Measurements from ENCODE around the gene CHRM1.

CHRM1 gene

GRCh38 chr11:62926680-62927455, 5.7 kb upstream of the CHRM1 start:
- no peak for DNase-seq (ENCODE audit: insufficient read length, low spot score)
- no peak for FAIRE-seq

- FAIRE-seq: no peak
- DNase-seq (ENCODE audit: insufficient read length, low spot score): no peak
Measured at GRCh38 chr11:62925745-62926679, 4.8 kb upstream of the CHRM1 start.

DNA sequence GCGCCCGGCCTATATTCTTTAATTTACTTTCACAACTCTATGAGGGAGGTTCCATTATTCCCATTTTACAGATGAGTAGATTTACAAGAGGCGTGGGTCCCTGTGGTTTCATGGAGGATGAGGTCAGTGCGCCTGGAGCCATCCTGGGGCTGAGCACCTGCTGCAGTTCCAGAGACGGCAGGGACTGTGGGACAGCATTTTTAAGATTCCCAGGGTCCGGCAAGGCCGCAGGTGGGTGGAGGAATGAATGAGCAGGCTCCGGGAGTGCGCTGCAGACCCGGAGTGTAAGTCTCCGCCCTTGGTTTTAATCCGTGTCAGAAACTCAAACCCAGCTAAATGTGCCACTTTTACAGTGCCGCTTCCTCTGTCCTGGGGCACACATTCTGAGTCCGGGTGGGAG, 4.1 kb upstream of the CHRM1 start:
- no peak for FAIRE-seq
- DNase-seq (ENCODE audit: insufficient read length, low spot score): no peak

DNA sequence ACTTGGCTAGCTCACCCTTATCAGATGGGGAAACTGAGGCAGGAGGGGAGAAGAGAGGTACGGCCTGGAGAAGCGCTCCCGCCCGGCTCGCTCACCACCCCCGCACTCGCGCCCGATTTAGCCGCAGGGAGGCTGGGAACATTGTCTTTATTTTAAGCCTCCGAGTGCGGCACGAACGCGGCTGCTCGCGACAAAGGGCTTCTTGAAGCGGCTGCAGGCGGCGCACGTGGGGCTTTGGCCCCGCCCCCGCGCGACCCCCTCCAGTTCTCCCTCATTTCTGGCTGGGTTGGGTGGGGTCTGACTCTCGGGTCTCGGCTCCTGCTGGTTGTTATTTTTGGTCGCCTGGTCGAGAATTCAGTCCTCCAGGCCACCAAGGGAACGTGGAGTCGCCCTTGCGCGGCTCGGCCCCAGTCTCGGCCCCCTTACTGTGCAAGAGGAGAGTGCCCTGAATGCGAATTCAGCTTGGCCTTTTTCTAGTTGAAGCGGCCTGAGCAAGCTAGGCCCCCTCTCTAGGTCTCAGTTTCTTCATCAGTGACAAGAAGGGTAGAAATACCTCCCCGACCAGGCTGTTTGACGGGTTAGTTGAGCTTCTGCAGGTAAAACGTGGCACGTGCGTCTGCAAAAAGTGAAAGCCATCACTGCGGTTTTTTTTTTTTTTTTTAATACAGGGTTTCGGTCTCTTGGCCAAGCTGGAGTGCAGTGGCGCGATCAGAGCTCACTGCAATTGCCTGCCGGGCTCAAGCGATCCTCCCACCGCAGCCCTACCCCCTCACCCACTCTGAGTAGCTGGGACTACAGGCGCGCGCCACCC, 2.6 kb upstream of the CHRM1 start:
- DNase-seq (ENCODE audit: insufficient read length, low spot score) (no peak), FAIRE-seq (no peak)

DNA sequence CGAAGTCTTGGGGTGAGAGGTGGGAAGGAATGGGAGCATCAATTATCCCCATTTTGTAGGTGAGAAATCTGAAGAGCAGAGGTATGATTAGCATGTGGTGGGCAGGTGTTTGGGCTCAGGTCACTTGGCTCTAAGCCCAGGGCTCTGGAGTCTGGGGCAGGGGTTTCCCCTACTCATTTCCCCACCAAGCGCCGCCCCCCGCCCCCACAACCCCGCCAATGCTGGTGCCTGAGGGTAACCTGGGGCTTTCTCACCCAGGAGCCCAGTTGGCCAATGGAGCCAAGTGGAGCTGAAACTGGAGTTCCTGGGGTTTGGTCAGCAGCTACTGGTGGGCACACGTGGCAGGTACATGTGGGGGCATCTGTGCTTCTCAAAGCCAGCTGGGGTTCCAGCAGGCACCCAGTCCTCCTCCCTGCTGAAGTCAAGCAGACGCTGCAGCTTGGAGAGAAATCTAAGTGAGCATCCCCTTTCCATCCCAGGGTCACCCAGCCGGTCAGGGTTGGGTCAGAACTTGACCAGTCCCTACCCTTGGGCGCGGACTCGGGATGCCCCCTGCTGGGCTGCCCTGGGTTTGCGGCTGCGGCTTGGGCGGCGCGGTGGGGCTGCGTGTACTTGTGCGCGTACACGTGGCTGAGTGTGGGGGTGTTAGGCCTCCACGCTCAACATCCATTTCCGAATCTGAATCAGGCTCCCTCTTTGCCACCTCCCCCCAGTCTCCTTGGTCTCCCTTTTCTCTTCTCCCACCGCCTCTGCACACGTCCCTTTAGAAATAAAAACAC, 1.7 kb upstream of the CHRM1 start:
- FAIRE-seq (no peak), DNase-seq (ENCODE audit: insufficient read length, low spot score) (no peak)

- DNase-seq (ENCODE audit: insufficient read length, low spot score): no peak
- no peak for FAIRE-seq
Measured at GRCh38 chr11:62922189-62922589, 1.0 kb upstream of the CHRM1 start.

DNA sequence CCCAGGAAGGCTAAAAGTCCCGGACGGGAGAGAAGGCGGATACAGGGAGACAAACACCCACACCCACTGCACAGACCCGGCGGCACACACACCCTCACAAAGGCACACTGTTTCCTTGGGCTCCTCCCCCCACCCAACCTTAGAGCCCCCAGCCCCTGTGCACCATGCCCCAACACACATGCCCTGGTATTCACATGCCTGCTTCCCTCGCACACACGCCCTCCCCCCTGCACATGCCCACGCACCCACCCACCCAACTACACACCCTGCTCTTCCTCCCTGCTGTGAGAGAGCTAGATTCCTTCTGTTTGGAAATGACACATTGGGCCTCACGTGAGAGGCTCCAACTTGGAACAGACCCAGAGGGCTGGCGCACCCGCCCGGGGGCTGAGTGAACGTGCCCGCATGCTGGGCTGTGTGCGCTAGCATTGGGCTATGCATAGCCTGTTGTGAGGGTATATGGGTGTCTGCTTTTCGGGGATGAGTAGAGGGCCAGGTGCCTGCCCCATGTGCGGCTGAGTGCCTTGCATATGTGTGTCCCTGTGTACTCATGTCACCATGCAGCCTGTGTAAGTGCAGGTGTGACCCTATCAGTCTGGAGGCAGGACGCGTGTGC, 518 bp upstream of the CHRM1 start:
- no peak for DNase-seq (ENCODE audit: insufficient read length, low spot score)
- FAIRE-seq: no peak

DNA sequence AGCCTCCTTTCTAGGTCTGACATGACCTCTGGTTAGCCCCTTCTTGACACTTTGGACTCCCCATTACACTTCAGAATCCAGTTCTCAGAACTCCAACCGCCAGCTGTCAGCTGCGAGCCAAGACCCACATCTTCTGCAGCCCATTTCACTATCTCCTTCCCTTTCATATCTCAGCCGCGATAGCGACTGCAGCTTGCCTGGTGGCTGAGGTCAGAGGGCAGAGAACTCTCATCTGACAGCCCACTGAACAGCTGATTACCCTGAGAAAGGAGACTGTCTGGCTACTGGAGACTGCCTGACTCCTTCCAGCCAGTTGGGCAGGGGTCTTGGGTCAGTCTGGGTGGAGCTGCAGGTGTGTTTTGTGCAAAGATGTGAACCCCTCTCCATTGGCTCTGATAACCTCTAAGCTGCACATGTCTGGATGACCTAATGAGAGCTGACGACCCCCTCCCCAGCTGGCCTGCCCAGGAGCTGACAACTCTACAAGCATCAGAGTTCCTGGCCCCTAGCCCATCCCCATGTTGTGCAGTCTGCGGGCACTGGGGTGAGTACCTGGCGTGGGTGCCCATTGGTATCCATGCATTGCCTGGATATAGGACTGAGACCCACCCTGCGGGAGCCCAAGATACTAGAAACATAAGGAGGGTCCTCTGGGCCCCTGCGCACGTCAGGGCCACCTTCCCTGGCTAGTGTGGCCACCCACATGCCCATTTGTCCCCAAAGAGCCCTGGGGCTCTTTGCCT, 1.1 kb downstream of the CHRM1 start:
- DNase-seq (ENCODE audit: insufficient read length, low spot score) (no peak), FAIRE-seq (no peak)

DNA sequence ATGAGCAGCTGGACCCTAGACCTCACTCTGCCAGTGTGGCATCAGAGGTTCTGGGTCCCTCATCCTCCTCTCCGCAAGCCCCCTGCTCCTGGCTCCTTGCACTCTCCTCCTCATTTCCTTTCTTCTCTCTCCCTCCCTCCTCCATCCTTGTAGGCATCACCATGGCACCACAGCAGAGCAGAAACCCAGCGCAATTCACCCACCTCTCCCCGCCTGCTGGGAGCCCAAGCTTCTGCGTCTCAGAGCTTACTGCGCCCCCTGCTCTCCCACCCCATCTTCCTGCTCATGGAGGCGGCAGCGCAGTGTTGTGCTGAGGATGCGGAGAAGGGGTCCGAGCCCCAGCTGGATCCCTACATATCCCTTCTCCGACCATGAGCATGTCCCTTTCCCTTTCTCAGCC, 1.7 kb downstream of the CHRM1 start:
- DNase-seq (ENCODE audit: insufficient read length, low spot score): no peak
- FAIRE-seq: no peak

GRCh38 chr11:62918531-62918930, 2.6 kb downstream of the CHRM1 start:
- DNase-seq (ENCODE audit: insufficient read length, low spot score) (no peak), FAIRE-seq (no peak)

GRCh38 chr11:62917906-62918502, 3.2 kb downstream of the CHRM1 start:
- DNase-seq (ENCODE audit: insufficient read length, low spot score): no peak

GRCh38 chr11:62914416-62914815, 6.7 kb downstream of the CHRM1 start:
- FAIRE-seq (no peak), DNase-seq (ENCODE audit: insufficient read length, low spot score) (no peak)

More at GRCh38 chr11:62917906-62918502, 3.2 kb downstream of the CHRM1 start:
- FAIRE-seq: no peak

DNA sequence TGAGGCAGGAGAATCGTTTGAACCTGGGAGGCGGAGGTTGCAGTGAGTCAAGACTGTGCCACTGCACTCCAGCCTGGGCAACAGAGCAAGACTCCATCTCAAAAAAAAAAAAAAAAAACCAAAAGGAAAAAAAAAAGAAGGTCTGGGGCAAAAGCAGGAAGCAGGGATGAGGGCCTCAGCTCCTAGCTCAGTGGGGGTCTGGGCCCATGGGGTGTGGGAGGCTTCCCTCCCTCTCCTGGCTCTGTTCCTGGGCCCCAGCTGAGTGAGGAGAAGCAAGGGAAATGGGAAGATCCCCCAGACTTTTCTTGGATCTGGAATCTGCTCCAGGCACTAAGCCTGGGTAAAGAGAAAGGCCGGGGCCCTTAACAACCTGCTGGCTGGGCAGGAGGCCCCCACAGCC, 8.9 kb downstream of the CHRM1 start:
- DNase-seq (ENCODE audit: insufficient read length, low spot score): no peak
- FAIRE-seq: no peak

GRCh38 chr11:62911137-62912130, 9.7 kb downstream of the CHRM1 start:
- FAIRE-seq (no peak), DNase-seq (ENCODE audit: insufficient read length, low spot score) (no peak)

- FAIRE-seq: no peak
- DNase-seq (ENCODE audit: insufficient read length, low spot score): no peak
Measured at GRCh38 chr11:62910141-62910882, 10.9 kb downstream of the CHRM1 start.

DNA sequence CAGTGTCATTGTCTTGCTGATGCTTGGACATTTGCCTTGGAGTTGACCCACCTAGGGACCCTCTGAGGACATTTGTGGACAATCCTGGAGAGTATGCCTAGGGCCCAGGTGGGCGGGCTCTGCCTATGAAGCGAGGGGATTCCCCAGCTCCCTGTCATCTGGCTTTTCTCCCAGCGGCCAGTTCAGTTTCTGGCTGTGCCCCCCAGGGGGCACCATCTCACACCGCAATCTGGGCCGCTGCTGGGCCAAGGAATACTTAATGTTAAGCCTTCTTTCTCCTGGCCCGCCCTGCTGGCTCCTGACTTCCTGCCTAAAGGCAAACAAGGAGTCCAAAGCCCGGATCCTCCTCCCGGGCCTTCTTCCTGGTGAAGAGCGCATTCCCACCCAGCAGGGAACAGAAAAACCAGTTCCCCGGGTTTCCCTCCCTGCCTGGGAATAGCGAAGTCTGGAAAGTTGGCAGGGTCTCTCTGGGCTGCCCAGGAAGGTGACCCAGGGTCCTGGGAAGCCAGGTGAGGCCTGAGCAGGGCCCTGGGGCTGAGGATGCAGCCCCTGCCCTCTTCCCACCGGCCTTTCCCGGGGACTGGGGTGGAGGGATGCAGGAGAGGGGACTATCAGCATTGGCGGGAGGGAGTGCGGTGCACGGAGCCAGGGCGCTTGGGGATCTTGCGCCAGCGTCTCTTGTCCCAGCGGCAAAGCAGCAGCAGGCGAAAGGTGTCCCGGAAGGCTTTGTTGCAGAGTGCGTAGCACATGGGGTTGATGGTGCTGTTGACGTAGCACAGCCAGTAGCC, 11.9 kb downstream of the CHRM1 start:
- DNase-seq (ENCODE audit: insufficient read length, low spot score) (peak; percentile 66), FAIRE-seq (no peak)

Data from HTR-8/SVneo (cell line).